Midbrain (tissue), 1 donor: Measurements from ENCODE around the gene BDKRB2.

Experiments used
- DNase-seq: peaks from one replicate; lab custom pipeline; 2025; lab: John Stamatoyannopoulos, UW

BDKRB2 gene

DNA sequence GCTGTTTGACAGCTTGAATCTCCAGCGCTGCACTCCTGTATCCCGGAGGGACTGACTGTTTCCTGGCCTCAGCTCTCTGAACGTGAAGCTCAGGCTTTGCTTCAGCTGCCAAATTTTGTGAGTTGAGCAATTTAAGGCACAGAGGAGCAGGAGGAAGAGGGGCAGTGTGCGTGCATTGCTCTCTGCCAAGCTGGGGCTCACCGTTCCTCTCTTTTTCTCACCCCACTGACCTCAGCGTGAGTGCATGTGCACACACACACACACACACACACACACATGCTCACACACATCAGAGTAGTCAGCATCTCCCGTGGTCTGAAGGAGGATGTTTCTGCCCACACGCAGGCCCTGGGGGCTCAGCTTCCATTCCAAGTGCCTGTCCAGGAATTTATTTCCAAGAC, 27.8 kb upstream of the BDKRB2 start:
- DNase-seq, result peak; percentile 7

DNA sequence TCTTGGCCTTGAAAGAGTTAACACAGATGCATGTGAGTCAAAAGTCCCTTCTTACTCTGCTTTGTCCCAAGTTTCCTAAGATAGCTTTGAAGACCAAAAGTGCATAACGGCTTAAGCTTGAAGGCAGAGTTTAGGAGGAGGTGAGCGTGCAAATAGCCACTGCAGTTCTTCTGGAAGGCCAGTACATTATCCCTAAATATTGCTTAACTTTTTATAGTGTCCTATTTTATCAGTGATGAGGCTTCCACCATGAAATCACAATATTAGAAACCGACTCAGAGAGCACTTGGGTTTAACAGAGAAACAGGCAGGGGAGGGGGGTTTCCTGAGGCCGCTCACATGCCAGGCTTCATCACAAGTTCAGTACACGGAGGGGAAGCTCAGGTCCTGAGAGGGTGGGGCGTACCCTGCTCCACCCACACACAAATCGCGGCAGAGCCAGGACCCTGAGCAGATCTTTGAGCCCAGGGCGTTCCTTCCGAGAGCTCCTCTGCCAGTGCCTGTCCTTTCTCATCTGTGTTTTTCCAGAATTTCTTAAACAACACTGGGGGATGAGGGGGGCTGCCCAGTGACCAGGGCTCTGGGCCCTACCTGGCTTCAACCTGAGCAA, 26.8 kb upstream of the BDKRB2 start:
- no peak for DNase-seq

DNA sequence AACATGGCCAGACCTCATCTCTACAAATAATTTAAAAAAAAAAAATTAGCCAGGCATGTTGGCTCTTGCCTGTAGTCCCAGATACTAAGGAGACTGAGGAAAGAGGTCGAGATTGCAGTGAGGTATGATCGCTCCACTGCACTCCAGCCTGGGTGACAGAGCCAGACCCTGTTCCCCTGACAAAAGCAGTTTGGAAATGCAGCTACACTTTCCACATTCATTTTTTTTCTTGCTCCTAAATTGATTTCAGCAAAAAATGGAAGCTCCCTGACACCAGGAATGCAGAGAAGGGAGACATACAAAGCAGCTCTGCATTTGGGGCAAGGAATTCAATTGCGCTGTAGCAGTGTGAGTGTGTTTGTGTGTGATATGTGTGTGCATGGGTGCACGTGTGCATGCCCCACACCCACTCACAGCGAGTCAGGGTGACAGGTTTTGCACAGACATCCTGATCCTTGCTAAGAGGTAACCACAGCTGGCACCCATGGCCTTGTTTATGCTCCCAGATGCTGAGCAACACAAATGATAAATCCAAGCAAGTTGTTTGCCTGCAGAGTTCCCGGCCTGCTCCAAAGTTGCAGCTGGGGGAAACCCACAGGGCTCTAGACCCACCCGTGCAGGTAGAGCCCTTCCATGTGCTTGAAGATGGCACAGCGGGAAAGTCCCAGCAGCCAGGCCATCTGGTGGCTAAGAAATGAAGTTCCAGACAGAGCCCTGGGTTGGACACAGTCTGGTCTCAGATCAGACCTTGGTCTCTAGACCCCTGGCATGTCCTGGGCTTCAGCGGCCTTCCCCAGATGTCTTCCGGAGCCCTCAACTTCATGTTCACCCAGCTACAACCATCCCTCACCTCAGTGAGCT, 25.9 kb upstream of the BDKRB2 start:
- DNase-seq, result no peak

- no peak for DNase-seq
Measured at GRCh38 chr14:96180043-96180874, 24.4 kb upstream of the BDKRB2 start.

DNA sequence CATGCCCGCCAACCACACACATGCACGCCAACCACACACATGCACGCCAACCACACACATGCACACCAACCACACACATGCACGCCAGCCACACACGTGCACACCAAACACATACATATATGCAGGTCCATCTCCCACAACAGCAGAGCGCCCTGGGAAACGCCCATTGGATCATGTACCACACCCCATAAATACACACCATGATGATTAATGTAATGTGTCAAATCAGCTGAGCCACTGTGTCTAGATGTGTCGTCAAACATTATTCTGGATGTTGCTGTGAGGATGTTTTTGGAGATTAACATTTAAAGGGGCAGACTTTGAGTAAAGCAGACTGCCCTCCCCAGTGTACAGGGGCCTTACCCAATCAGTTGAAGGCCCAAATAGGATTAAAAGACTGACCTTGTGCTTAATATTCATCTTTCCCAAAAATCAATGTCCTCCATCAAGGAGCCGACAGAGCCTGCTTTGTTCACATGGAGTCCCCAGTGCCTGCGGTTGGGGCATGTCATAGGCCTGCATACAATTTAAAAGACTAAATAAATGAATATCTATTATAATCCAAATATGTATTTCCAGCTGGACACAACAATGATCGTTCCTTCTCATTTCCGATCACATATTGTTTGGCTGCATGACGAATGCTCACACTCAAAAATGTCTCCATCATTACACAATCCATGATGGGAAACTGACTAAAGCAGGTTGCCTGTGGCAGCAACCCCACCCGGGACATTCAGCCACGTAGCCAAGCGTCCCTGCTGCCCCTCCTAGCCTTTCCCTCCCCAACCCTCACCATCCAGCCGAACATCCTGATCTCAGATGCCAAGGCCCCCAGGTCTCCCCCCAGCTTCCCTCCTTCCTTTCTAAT, 23.2 kb upstream of the BDKRB2 start:
- DNase-seq, result no peak

GRCh38 chr14:96182546-96182945, 22.1 kb upstream of the BDKRB2 start:
- DNase-seq, result no peak

DNA sequence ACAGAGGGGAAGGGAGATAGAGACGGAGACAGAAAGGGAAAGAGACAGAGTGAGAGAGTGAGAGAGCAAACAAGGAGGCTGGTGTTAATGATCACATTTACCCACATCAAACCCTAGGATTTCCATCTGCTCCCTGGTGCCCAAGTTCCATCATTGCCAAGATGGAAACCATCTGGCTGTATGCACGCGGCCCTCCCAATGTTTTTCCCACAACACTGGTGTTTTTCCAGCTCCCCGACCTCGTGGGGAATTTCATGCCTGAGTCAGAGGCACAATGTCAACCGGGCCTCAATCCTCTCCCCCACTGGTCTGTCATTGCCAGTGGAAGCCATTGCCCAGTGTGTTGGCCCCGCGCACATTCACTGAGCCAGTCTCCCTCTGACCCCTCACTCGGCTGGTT, 19.9 kb upstream of the BDKRB2 start:
- DNase-seq, result no peak

- DNase-seq, result no peak
Measured at GRCh38 chr14:96187216-96188031, 17.2 kb upstream of the BDKRB2 start.

- no peak for DNase-seq
Measured at GRCh38 chr14:96189281-96189711, 15.3 kb upstream of the BDKRB2 start.

DNA sequence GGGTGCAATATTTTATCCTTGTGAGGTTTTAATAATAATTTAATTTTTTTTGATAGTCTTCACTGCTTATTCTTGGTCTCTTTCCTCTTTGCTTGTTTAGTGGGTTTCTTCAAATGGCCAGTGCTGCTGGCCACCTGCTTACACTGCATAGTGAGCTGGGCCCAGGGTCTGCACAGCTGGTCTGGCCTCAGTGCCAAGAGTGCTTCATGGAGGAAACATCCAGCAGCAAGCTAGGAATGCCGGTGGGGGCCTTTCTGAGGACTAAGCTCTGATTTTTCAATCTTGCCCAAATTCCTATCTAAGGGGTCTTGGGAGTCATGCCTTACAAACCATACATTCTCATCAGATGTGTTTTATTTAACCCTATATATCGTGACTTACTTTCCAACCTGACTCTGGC, 13.3 kb upstream of the BDKRB2 start:
- no peak for DNase-seq

- no peak for DNase-seq
Measured at GRCh38 chr14:96191841-96192462, 12.7 kb upstream of the BDKRB2 start.

GRCh38 chr14:96192975-96193805, 11.4 kb upstream of the BDKRB2 start:
- peak; percentile 30 for DNase-seq

DNA sequence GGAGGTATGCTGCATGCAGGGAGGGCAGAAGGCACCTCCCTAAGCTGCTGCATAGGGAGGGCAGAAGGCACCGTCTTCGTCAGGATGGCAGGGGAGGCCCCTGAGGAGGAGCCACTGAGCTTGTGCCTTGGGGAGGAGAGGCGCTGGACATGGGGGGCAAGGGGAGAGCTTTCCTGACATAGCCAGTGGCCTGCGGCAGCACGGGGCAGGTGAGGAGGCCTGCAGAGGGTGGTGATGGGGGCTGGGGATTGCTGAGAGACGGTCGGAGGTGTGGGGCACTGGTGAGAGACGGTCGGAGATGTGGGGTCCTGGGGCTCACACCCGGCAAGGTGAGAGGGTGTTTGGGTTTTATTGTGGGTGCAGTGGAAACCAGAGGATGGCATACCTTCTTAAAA, 10.4 kb upstream of the BDKRB2 start:
- no peak for DNase-seq

DNA sequence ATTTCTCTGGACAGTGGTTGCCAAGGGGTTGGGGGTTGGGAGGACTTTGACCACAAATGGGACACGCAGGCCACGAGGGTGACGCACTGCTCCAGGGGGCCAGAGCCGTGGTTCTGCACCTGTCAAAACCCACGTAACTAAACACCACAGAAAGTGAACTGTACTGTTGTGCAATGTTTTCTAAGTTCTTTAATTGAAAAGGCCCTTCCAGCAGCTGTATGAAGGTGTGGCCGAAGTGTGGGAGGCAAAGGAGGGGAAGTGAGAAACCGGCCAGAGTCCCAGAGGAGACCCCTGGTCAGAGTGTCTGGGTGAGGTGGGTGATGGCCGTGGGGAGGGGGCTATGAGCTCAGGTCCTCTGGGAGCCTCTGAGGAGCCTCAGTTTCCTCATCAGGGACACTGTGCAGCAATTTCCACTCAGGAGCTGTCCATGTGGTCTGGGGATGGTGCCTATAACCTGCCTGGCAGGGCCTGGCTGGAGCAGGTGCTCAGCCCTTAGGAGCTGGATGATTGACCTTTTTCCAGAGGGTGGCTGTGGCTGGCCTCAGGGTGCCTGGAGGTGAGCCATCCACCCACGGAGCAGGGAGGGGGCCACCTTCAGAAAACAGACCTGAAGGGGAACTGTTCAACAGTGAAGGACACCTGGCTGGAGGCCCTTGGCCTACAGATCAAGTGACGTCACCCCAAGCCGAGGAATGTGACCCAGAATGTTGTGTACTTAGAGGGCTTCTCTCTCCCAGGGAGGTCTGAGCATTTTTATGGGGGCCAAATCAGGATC, 9.8 kb upstream of the BDKRB2 start:
- no peak for DNase-seq

DNA sequence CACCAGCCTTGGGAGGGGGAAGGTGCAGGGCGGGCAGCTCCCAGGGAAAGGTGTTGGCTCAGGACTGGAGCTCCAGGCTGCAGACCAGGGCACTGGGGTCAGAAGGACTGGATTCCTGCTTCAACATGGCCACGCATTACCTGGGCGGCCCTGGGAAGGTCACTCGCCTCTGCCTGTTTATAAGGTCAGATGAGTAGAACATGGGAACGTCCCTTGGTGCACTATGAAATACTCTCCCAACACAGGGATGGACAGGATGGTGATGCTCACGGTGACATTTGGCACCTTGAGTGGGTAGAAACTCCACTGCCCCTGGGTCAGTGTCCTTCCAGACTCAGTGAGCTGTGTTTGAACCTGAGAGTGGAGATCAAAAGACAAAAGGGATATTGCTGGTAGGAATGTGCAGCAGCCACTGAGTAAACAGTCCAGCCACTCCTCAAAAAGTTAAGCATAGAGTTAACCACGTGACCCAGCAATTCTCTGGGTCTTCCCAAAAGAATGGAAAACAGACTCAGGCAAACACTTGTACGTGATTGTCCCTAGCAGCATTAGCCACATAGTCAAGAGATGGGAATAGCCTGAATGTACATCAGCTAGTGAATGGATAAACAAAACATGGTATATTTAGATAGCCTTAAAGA, 9.1 kb upstream of the BDKRB2 start:
- DNase-seq, result no peak

- DNase-seq, result no peak
Measured at GRCh38 chr14:96197163-96197852, 7.3 kb upstream of the BDKRB2 start.

- no peak for DNase-seq
Measured at GRCh38 chr14:96197969-96198368, 6.7 kb upstream of the BDKRB2 start.
